Measurements from ENCODE around the gene SPTSSB.
A peak's percentile ranks its signal among the peaks of the same experiment; 100 is the strongest.

The SPTSSB gene

DNA sequence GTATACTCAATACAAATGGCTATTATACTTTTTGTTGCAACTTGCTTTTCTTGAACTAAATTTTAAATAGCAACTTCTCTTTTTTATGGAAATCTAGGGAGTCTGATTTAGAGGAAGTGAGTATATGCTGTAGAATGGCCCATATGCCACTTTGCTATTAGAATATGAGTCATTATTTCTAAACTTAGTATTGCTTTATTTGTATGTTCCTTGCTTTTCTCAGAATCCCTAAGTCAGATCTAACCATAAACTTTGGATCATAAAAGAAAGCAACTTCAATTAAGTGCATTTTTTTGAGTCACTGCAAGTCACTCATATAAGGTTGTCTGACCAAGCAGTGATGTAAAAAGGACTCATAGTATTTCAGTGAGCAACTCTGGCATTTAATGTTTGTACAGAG, 17.5 kb upstream of the SPTSSB start:
- TF ChIP-seq, protein P1, sequence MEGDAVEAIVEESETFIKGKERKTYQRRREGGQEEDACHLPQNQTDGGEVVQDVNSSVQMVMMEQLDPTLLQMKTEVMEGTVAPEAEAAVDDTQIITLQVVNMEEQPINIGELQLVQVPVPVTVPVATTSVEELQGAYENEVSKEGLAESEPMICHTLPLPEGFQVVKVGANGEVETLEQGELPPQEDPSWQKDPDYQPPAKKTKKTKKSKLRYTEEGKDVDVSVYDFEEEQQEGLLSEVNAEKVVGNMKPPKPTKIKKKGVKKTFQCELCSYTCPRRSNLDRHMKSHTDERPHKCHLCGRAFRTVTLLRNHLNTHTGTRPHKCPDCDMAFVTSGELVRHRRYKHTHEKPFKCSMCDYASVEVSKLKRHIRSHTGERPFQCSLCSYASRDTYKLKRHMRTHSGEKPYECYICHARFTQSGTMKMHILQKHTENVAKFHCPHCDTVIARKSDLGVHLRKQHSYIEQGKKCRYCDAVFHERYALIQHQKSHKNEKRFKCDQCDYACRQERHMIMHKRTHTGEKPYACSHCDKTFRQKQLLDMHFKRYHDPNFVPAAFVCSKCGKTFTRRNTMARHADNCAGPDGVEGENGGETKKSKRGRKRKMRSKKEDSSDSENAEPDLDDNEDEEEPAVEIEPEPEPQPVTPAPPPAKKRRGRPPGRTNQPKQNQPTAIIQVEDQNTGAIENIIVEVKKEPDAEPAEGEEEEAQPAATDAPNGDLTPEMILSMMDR (IDR thresholded peaks at IDR 0.05; ENCODE audit: low read depth, low read length, poor library complexity, severe bottlenecking) = no peak
- TF ChIP-seq EZH2phosphoT487 (IDR thresholded peaks at IDR 0.05; ENCODE audit: borderline replicate concordance, low read length) = no peak
- Histone ChIP-seq H4K20me1 (ENCODE audit: control insufficient read depth, insufficient read depth, low read depth, low read length) (no peaks in the 10 kb centered on the region), H3K4me3 (ENCODE audit: low read length) (no peak overlapping the region), H3K79me2 (ENCODE audit: control insufficient read depth, low read length) (no peaks in the 10 kb centered on the region), H3K4me1 (ENCODE audit: control insufficient read depth, low read length) (no peaks in the 10 kb centered on the region), H3K27ac (ENCODE audit: low read depth, low read length) (no peak overlapping the region), H3K36me3 (ENCODE audit: control insufficient read depth, low read length) (no peaks in the 10 kb centered on the region), H3K27me3 (ENCODE audit: control insufficient read depth, low read length) (no peaks in the 10 kb centered on the region; the same call in 1 of the 2 replicates), H3K9me3 (ENCODE audit: control insufficient read depth, insufficient read depth, low read length) (no peaks in the 10 kb centered on the region), H3K4me2 (ENCODE audit: low read length) (no peak overlapping the region), H3K9me2 (replicated peaks; ENCODE audit: control insufficient read depth, low read length) (no peaks in the 10 kb centered on the region), H3F3A (ENCODE audit: control insufficient read depth, insufficient read depth) (no peaks in the 10 kb centered on the region)

DNA sequence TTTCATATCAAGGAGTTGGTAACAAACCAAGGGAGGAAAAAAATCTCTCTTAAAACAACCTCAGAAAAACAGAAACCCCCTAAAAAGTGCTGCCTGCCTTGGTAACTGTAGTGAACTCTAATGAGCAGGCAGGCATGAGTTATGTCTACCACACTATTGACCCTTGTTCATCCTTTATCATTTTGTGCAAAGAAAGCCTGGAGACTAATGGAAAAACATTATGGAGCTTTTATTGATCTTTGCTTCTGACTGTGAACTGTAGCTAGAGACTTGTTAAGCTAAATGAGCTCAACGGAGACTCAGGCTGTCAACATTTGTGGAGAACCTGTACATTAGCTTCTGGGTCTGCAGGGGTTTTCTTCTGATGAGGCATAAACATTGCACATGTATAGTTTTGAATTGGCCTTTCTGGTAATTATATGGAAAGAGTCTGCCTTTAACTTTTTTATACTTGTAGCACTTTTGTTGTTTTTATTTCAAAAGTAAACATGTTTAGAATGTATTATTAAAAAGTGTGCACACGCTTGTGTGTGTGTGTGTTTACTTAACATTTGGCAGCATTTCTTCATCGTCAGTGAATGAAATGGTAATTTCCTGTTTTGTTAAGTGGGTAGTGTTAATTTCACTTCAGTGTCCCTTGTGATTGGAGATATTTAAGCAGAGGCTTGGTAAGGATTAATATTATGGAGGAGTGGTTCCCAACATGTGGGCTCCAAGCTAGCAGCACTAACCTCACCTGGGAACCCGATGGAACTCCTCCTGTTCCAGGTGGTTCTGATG, 15.9 kb upstream of the SPTSSB start:
- H3K9me2 ChIP-seq (replicated peaks; ENCODE audit: control insufficient read depth, low read length) = no peaks in the 10 kb centered on the region
- no peaks in the 10 kb centered on the region; the same call in 1 of the 2 replicates for H3K27me3 ChIP-seq (ENCODE audit: control insufficient read depth, low read length)
- TF ChIP-seq, protein P1 (IDR thresholded peaks at IDR 0.05; ENCODE audit: low read depth, low read length, poor library complexity, severe bottlenecking) = no peak
- TF ChIP-seq EZH2phosphoT487 (IDR thresholded peaks at IDR 0.05; ENCODE audit: borderline replicate concordance, low read length) = no peak
- H3F3A ChIP-seq (ENCODE audit: control insufficient read depth, insufficient read depth) = no peaks in the 10 kb centered on the region
- H4K20me1 ChIP-seq (ENCODE audit: control insufficient read depth, insufficient read depth, low read depth, low read length) = no peaks in the 10 kb centered on the region
- H3K4me2 ChIP-seq (ENCODE audit: low read length) = no peak overlapping the region
- no peak overlapping the region for H3K27ac ChIP-seq (ENCODE audit: low read depth, low read length)
- H3K79me2 ChIP-seq (ENCODE audit: control insufficient read depth, low read length) = no peaks in the 10 kb centered on the region
- H3K9me3 ChIP-seq (ENCODE audit: control insufficient read depth, insufficient read depth, low read length) = no peaks in the 10 kb centered on the region
- H3K36me3 ChIP-seq (ENCODE audit: control insufficient read depth, low read length) = no peaks in the 10 kb centered on the region
- no peaks in the 10 kb centered on the region for H3K4me1 ChIP-seq (ENCODE audit: control insufficient read depth, low read length)
- no peak overlapping the region for H3K4me3 ChIP-seq (ENCODE audit: low read length)

- Histone ChIP-seq H4K20me1 (ENCODE audit: control insufficient read depth, insufficient read depth, low read depth, low read length) (no peaks in the 10 kb centered on the region), H3K4me2 (ENCODE audit: low read length) (peak overlapping the region; percentile 12), H3K27me3 (ENCODE audit: control insufficient read depth, low read length) (peaks cover 35% of the 10 kb centered on the region), H3K9me2 (replicated peaks; ENCODE audit: control insufficient read depth, low read length) (no peaks in the 10 kb centered on the region), H3K4me1 (ENCODE audit: control insufficient read depth, low read length) (no peaks in the 10 kb centered on the region), H3K4me3 (ENCODE audit: low read length) (no peak overlapping the region), H3K27ac (ENCODE audit: low read depth, low read length) (no peak overlapping the region), H3F3A (ENCODE audit: control insufficient read depth, insufficient read depth) (no peaks in the 10 kb centered on the region), H3K9me3 (ENCODE audit: control insufficient read depth, insufficient read depth, low read length) (peaks cover 6% of the 10 kb centered on the region; the same call in 1 of the 2 replicates), H3K36me3 (ENCODE audit: control insufficient read depth, low read length) (no peaks in the 10 kb centered on the region), H3K79me2 (ENCODE audit: control insufficient read depth, low read length) (no peaks in the 10 kb centered on the region; the same call in 1 of the 2 replicates)
- TF ChIP-seq EZH2phosphoT487 (IDR thresholded peaks at IDR 0.05; ENCODE audit: borderline replicate concordance, low read length) = no peak
- TF ChIP-seq, protein P1 (IDR thresholded peaks at IDR 0.05; ENCODE audit: low read depth, low read length, poor library complexity, severe bottlenecking) = no peak
Measured at GRCh38 chr3:161372321-161373260, 1.3 kb upstream of the SPTSSB start.

Measured in DOHH2 (cell line).